22Rv1 (cell line): ENCODE data around the gene SRPK1.
"Not testable (repeated sequence)": the region's sequence is repeated elsewhere in the genome, so short reads cannot be mapped to it uniquely, and the experiment has no call there.

Source experiments
- ZFX ChIP-seq: fragments of 450-650 bp; IDR thresholded peaks from 2 replicates; pipeline ENCODE4 v1.6.1; 2017; ENCODE audit warnings: antibody characterized with exemption, borderline replicate concordance
- TF ChIP-seq, protein P1 (sequence below): fragments of 450-650 bp; IDR thresholded peaks from 2 replicates; pipeline ENCODE4 v1.5.1; 2017; ENCODE audit warnings: mild to moderate bottlenecking

DNA sequence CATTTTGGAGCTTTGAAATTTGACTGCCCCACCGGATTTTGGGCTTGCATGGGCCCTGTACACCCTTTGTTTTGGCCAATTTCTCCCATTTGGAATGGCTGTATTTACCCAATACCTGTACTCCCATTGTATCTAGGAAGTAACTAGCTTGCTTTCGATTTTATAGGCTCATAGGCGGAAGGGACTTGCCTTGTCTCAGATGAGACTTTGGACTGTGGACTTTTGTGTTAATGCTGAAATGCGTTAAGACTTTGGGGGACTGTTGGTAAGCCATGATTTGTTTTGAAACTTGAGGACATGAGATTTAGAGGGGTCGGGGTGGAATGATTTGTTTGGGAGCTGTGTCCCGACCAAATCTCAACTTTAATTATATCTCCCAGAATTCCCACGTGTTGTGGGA is 20.3 kb upstream of the SRPK1 start:
- TF ChIP-seq, protein P1, sequence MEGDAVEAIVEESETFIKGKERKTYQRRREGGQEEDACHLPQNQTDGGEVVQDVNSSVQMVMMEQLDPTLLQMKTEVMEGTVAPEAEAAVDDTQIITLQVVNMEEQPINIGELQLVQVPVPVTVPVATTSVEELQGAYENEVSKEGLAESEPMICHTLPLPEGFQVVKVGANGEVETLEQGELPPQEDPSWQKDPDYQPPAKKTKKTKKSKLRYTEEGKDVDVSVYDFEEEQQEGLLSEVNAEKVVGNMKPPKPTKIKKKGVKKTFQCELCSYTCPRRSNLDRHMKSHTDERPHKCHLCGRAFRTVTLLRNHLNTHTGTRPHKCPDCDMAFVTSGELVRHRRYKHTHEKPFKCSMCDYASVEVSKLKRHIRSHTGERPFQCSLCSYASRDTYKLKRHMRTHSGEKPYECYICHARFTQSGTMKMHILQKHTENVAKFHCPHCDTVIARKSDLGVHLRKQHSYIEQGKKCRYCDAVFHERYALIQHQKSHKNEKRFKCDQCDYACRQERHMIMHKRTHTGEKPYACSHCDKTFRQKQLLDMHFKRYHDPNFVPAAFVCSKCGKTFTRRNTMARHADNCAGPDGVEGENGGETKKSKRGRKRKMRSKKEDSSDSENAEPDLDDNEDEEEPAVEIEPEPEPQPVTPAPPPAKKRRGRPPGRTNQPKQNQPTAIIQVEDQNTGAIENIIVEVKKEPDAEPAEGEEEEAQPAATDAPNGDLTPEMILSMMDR, result not testable (repeated sequence)
- TF ChIP-seq ZFX, result not testable (repeated sequence)
